GM12874 (cell line): Measurements from ENCODE around the gene TMEM235.

Experiments
- TF ChIP-seq, protein P1 (sequence below): IDR thresholded peaks from 2 replicates; pipeline ENCODE4 v1.5.1; 2011; ENCODE audit warnings: low read depth, mild to moderate bottlenecking, control low read depth, low read length, moderate library complexity; ENCODE audit not compliant: insufficient read depth

TMEM235 gene

DNA sequence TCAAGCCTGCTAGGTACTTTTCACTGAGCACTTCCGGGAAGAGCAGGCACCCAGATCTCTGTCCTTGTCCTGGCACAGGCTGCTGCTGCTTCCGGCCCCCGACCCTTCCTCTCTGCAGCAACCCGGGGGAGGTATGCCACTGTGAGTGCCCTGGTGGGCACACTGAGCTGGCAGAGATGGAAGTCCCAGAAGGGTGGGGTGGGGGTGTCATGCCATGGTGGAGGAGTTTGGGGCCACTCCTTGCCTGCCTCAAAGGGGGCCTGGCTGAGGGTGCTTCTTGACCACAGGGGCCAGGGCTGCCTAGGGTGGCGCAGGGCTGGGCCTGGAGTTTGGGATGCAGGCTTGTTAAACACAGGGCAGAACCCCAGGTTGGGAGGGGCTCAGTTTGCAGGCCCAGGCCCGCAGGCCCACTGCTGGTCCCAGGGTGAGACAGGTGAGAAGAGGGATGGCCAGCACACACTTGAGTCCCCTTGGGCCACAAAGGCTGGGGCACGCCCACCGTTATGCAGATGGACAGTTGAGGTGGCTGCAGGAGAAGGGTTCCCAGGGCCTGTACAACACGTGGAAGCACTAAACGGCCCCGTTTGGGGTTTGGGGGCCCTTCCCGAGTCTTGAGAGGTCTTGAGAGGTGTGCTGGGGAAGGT, 8.7 kb downstream of the TMEM235 start:
- TF ChIP-seq, protein P1, sequence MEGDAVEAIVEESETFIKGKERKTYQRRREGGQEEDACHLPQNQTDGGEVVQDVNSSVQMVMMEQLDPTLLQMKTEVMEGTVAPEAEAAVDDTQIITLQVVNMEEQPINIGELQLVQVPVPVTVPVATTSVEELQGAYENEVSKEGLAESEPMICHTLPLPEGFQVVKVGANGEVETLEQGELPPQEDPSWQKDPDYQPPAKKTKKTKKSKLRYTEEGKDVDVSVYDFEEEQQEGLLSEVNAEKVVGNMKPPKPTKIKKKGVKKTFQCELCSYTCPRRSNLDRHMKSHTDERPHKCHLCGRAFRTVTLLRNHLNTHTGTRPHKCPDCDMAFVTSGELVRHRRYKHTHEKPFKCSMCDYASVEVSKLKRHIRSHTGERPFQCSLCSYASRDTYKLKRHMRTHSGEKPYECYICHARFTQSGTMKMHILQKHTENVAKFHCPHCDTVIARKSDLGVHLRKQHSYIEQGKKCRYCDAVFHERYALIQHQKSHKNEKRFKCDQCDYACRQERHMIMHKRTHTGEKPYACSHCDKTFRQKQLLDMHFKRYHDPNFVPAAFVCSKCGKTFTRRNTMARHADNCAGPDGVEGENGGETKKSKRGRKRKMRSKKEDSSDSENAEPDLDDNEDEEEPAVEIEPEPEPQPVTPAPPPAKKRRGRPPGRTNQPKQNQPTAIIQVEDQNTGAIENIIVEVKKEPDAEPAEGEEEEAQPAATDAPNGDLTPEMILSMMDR, result no peak

DNA sequence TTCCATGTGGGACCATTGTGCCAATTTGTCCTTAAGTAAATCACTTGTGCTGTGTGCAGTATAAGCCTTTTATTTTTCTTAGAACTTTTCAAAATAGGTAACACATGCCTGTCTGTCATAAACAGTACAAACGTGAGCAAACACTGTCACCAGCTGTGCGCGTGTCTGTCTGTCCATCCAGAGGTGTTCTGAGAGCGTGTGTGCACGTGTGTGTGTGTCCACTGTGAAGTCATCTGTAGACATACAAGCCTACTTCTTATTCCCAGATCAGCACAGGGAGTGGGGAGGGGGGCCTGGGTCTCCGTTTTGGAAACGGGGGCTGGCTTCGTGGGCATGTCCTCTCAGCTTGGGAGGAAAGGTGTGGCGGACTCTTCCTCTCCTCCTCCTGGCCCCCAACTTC, 9.4 kb downstream of the TMEM235 start:
- TF ChIP-seq, protein P1, result no peak

GRCh38 chr17:78241277-78242023, 10.0 kb downstream of the TMEM235 start:
- TF ChIP-seq, protein P1, result no peak

DNA sequence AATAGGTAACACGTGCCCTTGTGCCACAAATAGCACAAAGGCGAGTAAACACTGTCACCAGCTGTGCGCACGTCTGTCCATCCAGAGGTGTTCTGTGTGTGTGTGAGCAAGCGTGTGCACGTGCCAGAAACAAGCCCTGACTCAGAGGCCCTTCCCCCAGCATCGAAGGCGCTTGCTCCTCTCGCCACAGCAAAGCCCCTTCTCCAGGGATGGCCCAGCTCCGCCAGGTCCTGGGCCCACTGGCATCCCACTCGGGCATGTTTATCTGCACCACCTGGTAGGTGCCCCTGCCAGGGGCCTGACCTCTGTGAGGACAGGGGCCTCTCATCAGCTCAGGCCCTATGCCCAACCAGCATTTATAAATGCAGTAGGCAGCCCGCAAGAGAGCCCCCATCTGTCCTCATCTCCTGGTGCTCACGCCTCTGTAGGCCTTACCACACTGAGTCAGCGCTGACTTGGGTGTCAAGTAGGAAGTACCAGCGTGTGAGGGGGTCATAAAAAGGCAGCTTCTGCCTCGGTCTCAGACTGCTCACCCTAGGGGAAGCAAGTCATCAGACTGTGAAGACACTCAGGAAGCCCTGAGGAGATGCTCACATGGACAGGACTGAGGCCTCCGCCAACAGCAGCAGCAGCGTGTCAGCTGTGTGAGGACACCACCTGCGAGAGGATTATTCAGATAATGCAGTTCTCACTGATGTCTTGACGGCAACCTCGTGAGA, 10.8 kb downstream of the TMEM235 start:
- TF ChIP-seq, protein P1, result no peak

GRCh38 chr17:78247304-78247703, 15.9 kb downstream of the TMEM235 start:
- TF ChIP-seq, protein P1, result no peak

DNA sequence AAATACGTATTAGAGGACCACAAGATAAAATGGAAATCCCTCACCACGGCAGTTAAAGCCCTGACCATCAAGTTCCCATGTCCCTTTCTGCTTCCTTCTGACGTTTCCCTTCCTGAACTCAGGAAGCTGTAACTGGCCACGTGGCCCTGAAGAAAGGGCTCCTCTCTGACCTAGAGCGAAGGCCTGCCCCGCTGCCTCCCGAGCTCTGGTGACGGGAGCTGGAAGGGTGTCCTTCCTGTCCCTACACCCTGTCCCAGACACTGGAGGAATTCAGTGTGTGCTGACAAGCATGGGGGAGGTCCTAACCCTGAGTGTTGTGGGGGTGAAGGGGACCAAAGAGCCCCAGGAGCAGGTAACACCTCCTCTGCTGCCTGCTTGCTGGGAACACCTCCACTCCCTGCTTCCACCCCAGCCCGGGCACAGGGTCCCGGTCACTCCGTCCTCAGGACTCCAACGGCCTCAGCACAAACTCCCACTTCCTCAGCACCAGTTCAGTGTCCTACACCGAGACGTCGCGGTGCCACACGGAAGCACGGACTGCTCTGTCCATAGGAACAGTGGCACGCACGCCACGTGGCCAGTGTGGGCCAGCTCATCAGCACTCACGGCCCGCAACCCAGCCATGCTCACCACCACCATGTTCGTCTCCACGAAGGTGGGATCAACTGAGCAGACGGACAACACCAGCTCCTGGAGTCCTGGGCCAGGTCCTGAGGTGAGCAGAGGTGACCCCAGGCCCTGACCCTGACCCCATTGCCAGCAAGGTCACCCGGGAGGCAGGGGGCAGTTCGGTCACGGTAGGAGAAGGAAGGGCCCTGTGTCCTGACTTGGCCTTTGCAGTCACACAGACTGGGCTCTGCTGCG, 16.9 kb downstream of the TMEM235 start:
- TF ChIP-seq, protein P1, result no peak
